Measurements from ENCODE around the gene MRAS. TPM values are rescaled to one million over a fixed set of nuclear protein-coding genes. Genes with fewer than 3 reads are reported as not detected.

MRAS gene
- total RNA-seq, 1 experiment from 2014 or later = 0.77 TPM

DNA sequence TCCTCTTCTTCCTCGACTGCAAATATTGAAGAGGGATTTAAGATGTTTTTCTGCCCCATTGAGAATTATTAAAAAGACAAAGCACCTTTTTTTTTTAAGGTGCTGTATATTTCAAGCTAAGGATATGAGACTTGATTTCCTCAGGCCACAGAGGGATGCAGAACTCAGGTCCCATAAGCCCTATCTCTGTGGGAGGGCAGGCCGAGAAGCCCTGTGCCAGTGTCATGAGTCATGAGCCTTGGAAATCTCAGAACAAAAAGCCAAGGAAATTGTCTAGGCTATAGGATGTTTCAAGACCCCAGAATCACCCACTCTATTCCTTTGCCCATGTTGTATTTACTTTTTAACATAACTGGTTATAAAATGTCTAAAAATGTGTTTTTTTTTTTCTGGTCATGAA, 93.4 kb downstream of the MRAS start:
- TF ChIP-seq EZH2 (IDR thresholded peaks at IDR 0.05; ENCODE audit: borderline replicate concordance, low read depth, low read length, poor library complexity, severe bottlenecking) = no peak
- no peak overlapping the region for H3K27ac ChIP-seq (ENCODE audit: low read depth, low read length, poor library complexity, severe bottlenecking)
- no peaks in the 10 kb centered on the region for H3K36me3 ChIP-seq (ENCODE audit: insufficient read depth, low read length, poor library complexity, severe bottlenecking)
- H3K9me3 ChIP-seq (ENCODE audit: low read depth, low read length, poor library complexity, severe bottlenecking) = no peaks in the 10 kb centered on the region
- BruUV-seq (replicated peaks) = no TSS peak
- DNase-seq (ENCODE audit: low spot score) = no peak
- H3K4me3 ChIP-seq (ENCODE audit: low read depth, low read length, poor library complexity, severe bottlenecking) = no peak overlapping the region
- H3K4me1 ChIP-seq (ENCODE audit: insufficient read depth, low read length, poor library complexity, severe bottlenecking) = no peaks in the 10 kb centered on the region
- ChIA-PET POLR2A (ENCODE audit: low non-redundant PET) (no interaction called here), CTCF (no interaction called here)
- intact Hi-C loops (cut with micrococcal nuclease; ENCODE audit: unreplicated experiment) = no loop called here
- peaks cover under 1% of the 10 kb centered on the region for H3K27me3 ChIP-seq (replicated peaks; ENCODE audit: insufficient read depth, low read depth, low read length, poor library complexity)

GRCh38 chr3:138442433-138442832, 94.1 kb downstream of the MRAS start:
- Histone ChIP-seq H3K9me3 (ENCODE audit: low read depth, low read length, poor library complexity, severe bottlenecking) (no peaks in the 10 kb centered on the region), H3K4me1 (ENCODE audit: insufficient read depth, low read length, poor library complexity, severe bottlenecking) (no peaks in the 10 kb centered on the region), H3K27me3 (replicated peaks; ENCODE audit: insufficient read depth, low read depth, low read length, poor library complexity) (no peaks in the 10 kb centered on the region), H3K27ac (ENCODE audit: low read depth, low read length, poor library complexity, severe bottlenecking) (no peak overlapping the region), H3K4me3 (ENCODE audit: low read depth, low read length, poor library complexity, severe bottlenecking) (no peak overlapping the region), H3K36me3 (ENCODE audit: insufficient read depth, low read length, poor library complexity, severe bottlenecking) (no peaks in the 10 kb centered on the region)
- CTCF ChIA-PET = no interaction called here
- POLR2A ChIA-PET (ENCODE audit: low non-redundant PET) = no interaction called here
- BruUV-seq (replicated peaks) = no TSS peak
- TF ChIP-seq CTCF (conservative IDR thresholded peaks at IDR 0.05; ENCODE audit: low read depth, low read length) (no peak), EZH2 (IDR thresholded peaks at IDR 0.05; ENCODE audit: borderline replicate concordance, low read depth, low read length, poor library complexity, severe bottlenecking) (no peak)
- peak; percentile 52 for DNase-seq (ENCODE audit: low spot score)
- intact Hi-C loops (cut with micrococcal nuclease; ENCODE audit: unreplicated experiment) = no loop called here

DNA sequence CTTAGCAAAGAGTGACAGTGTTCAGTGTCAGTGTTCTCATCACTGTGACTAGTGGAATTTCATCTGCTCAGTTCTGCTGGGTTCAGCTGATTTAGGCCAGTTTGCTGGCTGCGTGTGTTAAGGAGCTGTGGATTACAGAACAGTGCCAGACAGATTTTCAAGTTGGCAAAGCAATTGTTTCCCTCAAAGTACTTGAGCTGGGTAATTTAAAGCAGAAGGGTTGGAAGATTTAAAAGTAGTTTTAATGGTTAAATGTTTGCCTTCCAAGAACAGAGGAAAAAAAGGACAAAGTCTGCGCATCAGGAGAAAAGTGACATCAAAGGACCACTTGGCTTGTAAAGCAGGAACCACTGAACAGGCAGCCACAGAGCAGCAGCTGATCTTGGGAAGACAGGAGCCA, 94.7 kb downstream of the MRAS start:
- CTCF ChIA-PET = no interaction called here

More for the DNA sequence above, 94.7 kb downstream of the MRAS start:
- DNase-seq (ENCODE audit: low spot score) = no peak
- Histone ChIP-seq H3K27ac (ENCODE audit: low read depth, low read length, poor library complexity, severe bottlenecking) (no peak overlapping the region), H3K27me3 (replicated peaks; ENCODE audit: insufficient read depth, low read depth, low read length, poor library complexity) (no peaks in the 10 kb centered on the region), H3K4me1 (ENCODE audit: insufficient read depth, low read length, poor library complexity, severe bottlenecking) (no peaks in the 10 kb centered on the region), H3K9me3 (ENCODE audit: low read depth, low read length, poor library complexity, severe bottlenecking) (no peaks in the 10 kb centered on the region), H3K36me3 (ENCODE audit: insufficient read depth, low read length, poor library complexity, severe bottlenecking) (no peaks in the 10 kb centered on the region), H3K4me3 (ENCODE audit: low read depth, low read length, poor library complexity, severe bottlenecking) (no peak overlapping the region)
- intact Hi-C loops (cut with micrococcal nuclease; ENCODE audit: unreplicated experiment) = no loop called here
- POLR2A ChIA-PET (ENCODE audit: low non-redundant PET) = no interaction called here
- TF ChIP-seq CTCF (conservative IDR thresholded peaks at IDR 0.05; ENCODE audit: low read depth, low read length) (no peak), EZH2 (IDR thresholded peaks at IDR 0.05; ENCODE audit: borderline replicate concordance, low read depth, low read length, poor library complexity, severe bottlenecking) (no peak)
- BruUV-seq (replicated peaks) = no TSS peak

Measured in A673 (cell line).